Measurements from ENCODE around the gene SMARCD2. TPM values are rescaled to one million over a fixed set of nuclear protein-coding genes. Genes with fewer than 3 reads are reported as not detected.

SMARCD2 gene
- 46.7 and 60.8 TPM in 2 replicates for total RNA-seq

GRCh38 chr17:63842540-63843386, at the start of gene SMARCD2:
TSS of gene SMARCD2 (minus strand) at chr17:63842685. CDS start at chr17:63842674, 11 bp downstream.

DNA sequence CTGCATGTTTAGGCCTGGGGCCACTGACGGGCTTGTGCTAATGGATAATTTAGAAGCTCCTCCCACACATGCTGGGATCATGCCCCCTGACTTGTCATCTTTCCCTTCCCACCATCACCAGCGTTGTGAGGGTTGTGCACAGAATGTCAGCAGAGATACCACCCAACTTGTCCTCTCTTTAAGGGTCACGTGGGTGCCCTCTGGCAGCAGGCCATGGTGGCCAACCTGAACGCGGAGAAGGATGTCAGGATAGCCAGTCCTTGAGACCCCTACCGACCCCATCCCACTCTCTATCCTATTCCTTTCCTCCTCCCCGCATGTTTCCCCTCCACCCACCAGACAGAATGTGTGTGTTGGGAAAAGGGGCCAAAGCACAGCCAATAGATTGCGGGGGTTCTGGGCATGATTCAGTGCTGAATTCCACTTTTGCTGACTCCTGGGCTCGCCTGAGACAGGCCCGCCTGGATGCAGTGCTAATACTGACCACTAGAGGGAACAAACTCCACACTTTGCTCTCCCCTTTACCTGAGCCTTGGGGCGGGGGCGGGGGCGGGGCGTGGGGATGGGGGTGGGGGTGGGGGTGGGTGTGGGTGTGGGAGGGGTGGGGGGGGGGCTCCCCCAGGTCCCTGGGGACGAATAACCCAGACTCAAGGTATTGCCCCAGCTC, 39.6 kb upstream of the SMARCD2 start, which contains the start of gene GH2:
Gene GH2, minus strand, starts transcription at position 10 of the 667 bp plus-strand sequence. CDS start 143 bp downstream, outside the sequence.

GRCh38 chr17:63873577-63873976, 31.1 kb upstream of the SMARCD2 start, which contains the start of gene CSH2:
TSS of gene CSH2 (minus strand) at chr17:63873677. CDS start at chr17:63873614, 63 bp downstream.

GRCh38 chr17:63827002-63827800, 15.3 kb downstream of the SMARCD2 start, which contains the start of the genes FTSJ3 and PSMC5:
TSS of gene FTSJ3 (minus strand) at chr17:63827663. CDS start at chr17:63826902, 761 bp downstream.
TSS of gene PSMC5 (plus strand) at chr17:63827431. CDS start at chr17:63827491, 60 bp downstream.

Other genes starting within 250 kb of the SMARCD2 start
- gene TACO1, start 241.8 kb downstream of the SMARCD2 start, total RNA-seq = 11.3 and 14.5 TPM in 2 replicates
- gene MAP3K3, start 220.3 kb downstream of the SMARCD2 start, total RNA-seq = 104 and 105 TPM in 2 replicates
- 19.3 and 28.1 TPM in 2 replicates for gene LIMD2, start 142.6 kb downstream of the SMARCD2 start, total RNA-seq
- 22.4 and 26.8 TPM in 2 replicates for gene STRADA, start 100.9 kb downstream of the SMARCD2 start, total RNA-seq
- 116 and 130 TPM in 2 replicates for gene CCDC47, start 69.1 kb downstream of the SMARCD2 start, total RNA-seq
- 56.3 and 57.5 TPM in 2 replicates for gene DDX42, start 68.5 kb downstream of the SMARCD2 start, total RNA-seq
- gene PSMC5, start 15.3 kb downstream of the SMARCD2 start, total RNA-seq = 78.1 and 83.1 TPM in 2 replicates
- gene FTSJ3, start 15.0 kb downstream of the SMARCD2 start, total RNA-seq = 54.8 and 59.6 TPM in 2 replicates
- not detected in 2 replicates for gene CSH2, start 31.0 kb upstream of the SMARCD2 start, total RNA-seq
- gene GH2, start 39.3 kb upstream of the SMARCD2 start, total RNA-seq = not detected in 2 replicates
- gene CSH1, start 53.9 kb upstream of the SMARCD2 start, total RNA-seq = not detected in 2 replicates
- not detected in 2 replicates for gene CSHL1, start 68.6 kb upstream of the SMARCD2 start, total RNA-seq
- gene GH1, start 76.2 kb upstream of the SMARCD2 start, total RNA-seq = not detected in 2 replicates
- 0.22 and 0.43 TPM in 2 replicates for gene CD79B, start 89.6 kb upstream of the SMARCD2 start, total RNA-seq
- under 0.01 TPM in 2 replicates for gene SCN4A, start 130.2 kb upstream of the SMARCD2 start, total RNA-seq
- 0.54 and 0.60 TPM in 2 replicates for gene PRR29, start 155.7 kb upstream of the SMARCD2 start, total RNA-seq
- 99.0 and 162 TPM in 2 replicates for gene ICAM2, start 177.9 kb upstream of the SMARCD2 start, total RNA-seq